Esophagus squamous epithelium (tissue), 5 donors: ENCODE results near the gene PAIP1. TPM values are rescaled to one million over a fixed set of nuclear protein-coding genes. Genes with fewer than 3 reads are reported as not detected.
"Not testable (repeated sequence)": the region's sequence is repeated elsewhere in the genome, so short reads cannot be mapped to it uniquely, and the experiment has no call there.

ENCODE experiments used
- DNase-seq: peaks from one replicate; lab custom pipeline; 2025; lab: John Stamatoyannopoulos, UW
- H3K27ac ChIP-seq, 4 donors: fragments of 200-600 bp; sonication (generic); one replicate each; pipeline ENCODE4 v1.5.1; 2016 to 2019; ENCODE audit warnings: mild to moderate bottlenecking in 1 of 4
- H3K27me3 ChIP-seq, 4 donors: fragments of 200-600 bp; sonication (generic); 1 replicate in 3 of 4; 2 replicates in 1 of 4; pipeline versions ENCODE4 v1.5.1 to v1.6.0; 2017 to 2021; ENCODE audit warnings: antibody characterized with exemption in 1 of 4
- H3K36me3 ChIP-seq, 3 donors: fragments of 200-600 bp; sonication (generic); one replicate each; pipeline ENCODE4 v1.5.1; 2016 to 2019
- H3K4me1 ChIP-seq, 3 donors: fragments of 200-600 bp; sonication (generic); one replicate each; pipeline ENCODE4 v1.5.1; 2017 to 2019
- H3K4me3 ChIP-seq, 4 donors: fragments of 200-600 bp; sonication (generic); 1 replicate in 3 of 4; 2 replicates in 1 of 4; pipeline ENCODE4 v1.5.1; 2016 to 2019; ENCODE audit warnings: mild to moderate bottlenecking in 2 of 4, moderate library complexity in 1 of 4
- H3K9me3 ChIP-seq, 3 donors: fragments of 200-600 bp; sonication (generic); one replicate each; pipeline ENCODE4 v1.5.1; 2016 to 2019
- POLR2A ChIP-seq, 4 donors: fragments of 450-650 bp; IDR thresholded peaks; one replicate each; pipeline ENCODE4 v1.6.1; 2017; ENCODE audit warnings: antibody characterized with exemption in 4 of 4, mild to moderate bottlenecking in 4 of 4, moderate library complexity in 3 of 4
- WGBS, 2 donors: methylation state at CpG; one replicate each; pipeline ENCODE4 v1.1.5; 2018; 5-methylcytosine and 5-hydroxymethylcytosine counted together
- intact Hi-C: fragments of 100-400 bp; cut with DNase I; formaldehyde crosslinking; loops from one replicate; pipeline ENCODE4 v1.15.0; 2022
- total RNA-seq, 4 donors: library from RNA; depleted of rRNA; stranded (reverse); fragments of >200 nt; gene quantifications; one replicate each; pipeline ENCODE4 v1.1.0, GENCODE V29; 2016
- TF ChIP-seq, protein P1 (sequence below), 6 experiments: fragments of 450-650 bp in 4 of 6; fragments of 200-600 bp in 2 of 6; sonication (generic) in 2 of 6; IDR thresholded peaks; one replicate each; pipeline ENCODE4 v1.5.1; 2016 to 2019; ENCODE audit warnings: antibody characterized with exemption in 6 of 6, mild to moderate bottlenecking in 4 of 6, moderate library complexity in 4 of 6
- donor health status: DM: yes; HTN: yes; CAD: no.

The PAIP1 gene
- total RNA-seq, 4 donors from 2014 or later: 27.7 to 61.4 (median 51.3) TPM

DNA sequence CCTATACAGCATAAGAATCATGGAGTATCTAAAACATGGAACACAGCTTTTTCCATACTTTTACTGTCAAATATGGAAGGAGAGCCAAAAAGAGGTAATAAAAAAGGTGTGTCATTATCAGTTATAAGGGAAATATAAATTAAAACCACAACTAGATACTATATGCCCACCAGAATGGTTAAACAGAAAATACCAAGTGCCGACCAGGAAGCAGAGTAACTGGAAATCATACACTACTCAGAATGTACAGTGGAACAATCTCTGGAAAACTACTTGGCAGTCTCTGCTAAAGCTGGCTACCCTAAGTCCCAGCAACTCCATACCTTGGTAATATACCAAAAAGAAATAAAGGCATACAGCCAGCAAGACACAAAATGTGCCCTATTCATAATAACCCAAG lies 2.4 kb downstream of the PAIP1 start:
- Histone ChIP-seq H3K27ac (no peak overlapping the region), H3K36me3 (peaks cover 0 to 52% (median 3%) of the 10 kb centered on the region in 3 donors), H3K4me1 (peaks cover 14 to 64% (median 26%) of the 10 kb centered on the region in 3 donors), H3K4me3 (peak overlapping the region in 1 of 4 donors; percentile 84), H3K9me3 (no peaks in the 10 kb centered on the region), H3K27me3 (no peaks in the 10 kb centered on the region)
- 71 to 75% methylated on average over 1 of the region's 1 CpG for WGBS, 2 donors
- no peak for TF ChIP-seq POLR2A (IDR thresholded peaks at IDR 0.05)
- TF ChIP-seq, protein P1, sequence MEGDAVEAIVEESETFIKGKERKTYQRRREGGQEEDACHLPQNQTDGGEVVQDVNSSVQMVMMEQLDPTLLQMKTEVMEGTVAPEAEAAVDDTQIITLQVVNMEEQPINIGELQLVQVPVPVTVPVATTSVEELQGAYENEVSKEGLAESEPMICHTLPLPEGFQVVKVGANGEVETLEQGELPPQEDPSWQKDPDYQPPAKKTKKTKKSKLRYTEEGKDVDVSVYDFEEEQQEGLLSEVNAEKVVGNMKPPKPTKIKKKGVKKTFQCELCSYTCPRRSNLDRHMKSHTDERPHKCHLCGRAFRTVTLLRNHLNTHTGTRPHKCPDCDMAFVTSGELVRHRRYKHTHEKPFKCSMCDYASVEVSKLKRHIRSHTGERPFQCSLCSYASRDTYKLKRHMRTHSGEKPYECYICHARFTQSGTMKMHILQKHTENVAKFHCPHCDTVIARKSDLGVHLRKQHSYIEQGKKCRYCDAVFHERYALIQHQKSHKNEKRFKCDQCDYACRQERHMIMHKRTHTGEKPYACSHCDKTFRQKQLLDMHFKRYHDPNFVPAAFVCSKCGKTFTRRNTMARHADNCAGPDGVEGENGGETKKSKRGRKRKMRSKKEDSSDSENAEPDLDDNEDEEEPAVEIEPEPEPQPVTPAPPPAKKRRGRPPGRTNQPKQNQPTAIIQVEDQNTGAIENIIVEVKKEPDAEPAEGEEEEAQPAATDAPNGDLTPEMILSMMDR (IDR thresholded peaks at IDR 0.05): no peak
- intact Hi-C loops: no loop called here
- DNase-seq: no peak

DNA sequence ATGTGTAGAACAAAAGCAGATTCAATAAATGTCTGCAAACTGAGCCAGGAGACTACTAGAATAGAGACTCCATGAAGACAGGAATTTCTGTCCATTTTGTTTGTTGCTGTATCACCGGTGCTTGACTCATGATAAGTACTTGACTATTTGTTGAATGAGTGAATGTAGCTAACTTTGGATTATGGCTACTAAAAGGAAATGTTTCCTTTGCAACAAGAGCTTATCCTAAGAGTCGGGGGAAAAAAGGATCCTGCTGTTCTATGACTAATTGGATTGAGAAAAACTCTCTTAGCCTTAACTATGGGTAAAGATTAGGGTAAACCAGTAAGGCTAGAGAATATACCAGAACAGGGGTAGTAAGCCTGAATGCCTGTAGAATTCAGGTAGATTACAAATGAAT lies 3.5 kb downstream of the PAIP1 start:
- no peak overlapping the region for H3K4me3 ChIP-seq
- no peaks in the 10 kb centered on the region for H3K27me3 ChIP-seq
- H3K27ac ChIP-seq: no peak overlapping the region
- no peak for TF ChIP-seq POLR2A (IDR thresholded peaks at IDR 0.05)
- TF ChIP-seq, protein P1 (IDR thresholded peaks at IDR 0.05): no peak
- peaks cover 3 to 64% (median 4%) of the 10 kb centered on the region in 3 donors for H3K36me3 ChIP-seq
- intact Hi-C loops: no loop called here
- no peaks in the 10 kb centered on the region for H3K9me3 ChIP-seq
- peaks cover 14 to 64% (median 26%) of the 10 kb centered on the region in 3 donors for H3K4me1 ChIP-seq
- no peak for DNase-seq
- WGBS, 2 donors: 72 to 74% methylated on average over 2 of the region's 2 CpGs

DNA sequence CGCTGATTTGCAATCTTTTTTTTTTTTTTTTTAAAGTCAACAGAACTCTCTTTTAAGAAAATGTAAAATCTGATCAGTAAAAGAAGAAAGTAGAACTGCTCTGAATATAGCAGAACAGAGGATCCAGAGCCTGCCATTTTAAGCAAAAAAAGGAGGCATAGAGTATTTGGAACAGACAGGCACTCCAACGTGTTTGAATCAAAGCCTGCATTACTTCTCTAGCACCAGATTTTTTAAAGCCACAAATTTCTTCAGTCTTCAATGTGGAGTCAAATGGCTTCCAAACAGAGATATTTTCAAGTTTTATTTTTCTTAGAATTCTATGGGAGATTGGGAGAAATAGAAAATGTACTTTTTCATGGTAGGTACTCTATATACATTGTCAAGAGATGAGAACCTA lies 5.1 kb downstream of the PAIP1 start:
- intact Hi-C loops: no loop called here

DNA sequence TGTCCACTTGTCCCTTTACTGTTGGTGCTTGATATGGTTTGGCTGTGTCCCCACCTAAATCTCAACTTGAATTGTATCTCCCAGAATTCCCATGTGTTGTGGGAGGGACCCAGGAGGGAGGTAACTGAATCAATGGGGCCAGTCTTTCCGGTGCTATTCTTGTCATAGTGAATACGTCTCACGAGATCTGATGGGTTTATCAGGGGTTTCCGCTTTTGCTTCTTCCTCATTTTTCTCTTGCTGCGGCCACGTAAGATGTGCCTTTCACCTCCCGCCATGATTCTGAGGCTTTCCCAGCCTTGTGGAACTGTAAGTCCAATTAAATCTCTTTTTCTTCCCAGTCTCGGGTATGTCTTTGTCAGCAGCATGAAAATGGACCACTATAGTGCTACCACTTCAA lies 7.6 kb downstream of the PAIP1 start:
- H3K9me3 ChIP-seq, intact Hi-C loops, H3K27ac ChIP-seq, H3K4me3 ChIP-seq, H3K27me3 ChIP-seq, DNase-seq: not testable (repeated sequence)
- 92 to 97% methylated on average over 8 of the region's 8 CpGs for WGBS, 2 donors
- H3K4me1 ChIP-seq: peaks cover 6 to 39% (median 11%) of the 10 kb centered on the region in 3 donors
- peaks cover 3 to 100% (median 9%) of the 10 kb centered on the region in 3 donors for H3K36me3 ChIP-seq

More for the DNA sequence above, 5.1 kb downstream of the PAIP1 start:
- no peak overlapping the region for H3K27ac ChIP-seq
- no peaks in the 10 kb centered on the region for H3K27me3 ChIP-seq
- DNase-seq: no peak
- no peak overlapping the region for H3K4me3 ChIP-seq
- no peak for TF ChIP-seq POLR2A (IDR thresholded peaks at IDR 0.05)
- TF ChIP-seq, protein P1 (IDR thresholded peaks at IDR 0.05): no peak
- WGBS, 2 donors: 60 to 65% methylated on average over 2 of the region's 2 CpGs
- peaks cover 14 to 56% (median 26%) of the 10 kb centered on the region in 3 donors for H3K4me1 ChIP-seq
- peaks cover 3 to 80% (median 4%) of the 10 kb centered on the region in 3 donors for H3K36me3 ChIP-seq
- no peaks in the 10 kb centered on the region for H3K9me3 ChIP-seq

DNA sequence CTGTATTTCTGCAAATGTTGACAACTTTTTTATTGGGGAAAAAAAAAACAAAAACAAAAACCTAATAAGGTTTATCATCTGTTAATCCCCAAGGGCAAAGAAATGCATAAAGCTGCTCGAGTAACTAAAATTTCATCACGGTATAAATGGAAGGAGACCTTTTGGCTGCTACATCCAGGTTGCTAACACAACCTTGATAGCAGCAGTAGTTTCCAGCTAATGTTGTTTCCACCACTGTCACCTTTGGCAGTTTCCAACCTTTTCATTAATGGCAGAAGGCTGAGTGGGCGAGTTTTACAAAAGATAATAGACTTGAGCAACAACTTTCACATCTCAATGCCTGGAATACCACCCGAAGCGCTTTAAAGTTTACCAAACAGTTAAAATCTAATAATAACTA lies 8.5 kb downstream of the PAIP1 start:
- 81 to 89% methylated on average over 5 of the region's 5 CpGs for WGBS, 2 donors
- intact Hi-C loops: no loop called here
- H3K27ac ChIP-seq: no peak overlapping the region
- peaks cover 0 to 30% (median 4%) of the 10 kb centered on the region in 3 donors for H3K4me1 ChIP-seq
- H3K27me3 ChIP-seq: no peaks in the 10 kb centered on the region
- no peak for DNase-seq
- TF ChIP-seq, protein P1 (IDR thresholded peaks at IDR 0.05): no peak
- TF ChIP-seq POLR2A (IDR thresholded peaks at IDR 0.05): no peak
- peaks cover 3 to 100% (median 9%) of the 10 kb centered on the region in 3 donors for H3K36me3 ChIP-seq
- no peaks in the 10 kb centered on the region for H3K9me3 ChIP-seq
- H3K4me3 ChIP-seq: no peak overlapping the region

DNA sequence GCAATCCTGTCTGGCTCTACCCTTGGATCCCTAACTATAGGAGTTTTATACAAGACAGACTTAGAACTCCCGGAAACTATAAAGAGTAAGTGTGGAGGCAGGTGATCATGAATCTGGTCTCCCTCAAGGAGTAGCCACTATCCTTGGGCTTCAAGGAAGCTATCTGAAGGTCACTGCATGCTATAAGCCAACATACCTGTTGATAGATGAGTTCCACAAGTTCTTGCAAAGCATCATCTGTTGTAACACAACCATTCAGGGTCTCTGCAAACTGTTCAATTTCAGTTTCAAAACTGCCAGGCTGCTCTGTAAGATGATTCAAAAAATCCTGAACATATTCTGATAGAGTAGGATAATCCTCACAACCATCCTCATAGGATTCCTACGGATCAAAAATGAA lies 9.3 kb downstream of the PAIP1 start:
- H3K4me3 ChIP-seq: no peak overlapping the region
- 92 to 93% methylated on average over 2 of the region's 2 CpGs for WGBS, 2 donors
- intact Hi-C loops: no loop called here
- peaks cover 0 to 100% (median 13%) of the 10 kb centered on the region in 3 donors for H3K36me3 ChIP-seq
- no peak overlapping the region for H3K27ac ChIP-seq
- no peaks in the 10 kb centered on the region for H3K27me3 ChIP-seq
- no peaks in the 10 kb centered on the region for H3K9me3 ChIP-seq
- no peak for TF ChIP-seq POLR2A (IDR thresholded peaks at IDR 0.05)
- TF ChIP-seq, protein P1 (IDR thresholded peaks at IDR 0.05): no peak
- DNase-seq: no peak
- H3K4me1 ChIP-seq: peaks cover 0 to 22% (median 4%) of the 10 kb centered on the region in 3 donors
